Lung (tissue), 12 donors: ENCODE measurements around the gene TJP1. TPM values are rescaled to one million over a fixed set of nuclear protein-coding genes. Genes with fewer than 3 reads are reported as not detected.
"Not testable (repeated sequence)": the region's sequence is repeated elsewhere in the genome, so short reads cannot be mapped to it uniquely, and the experiment has no call there.

Experiments used
- ATAC-seq: fragments of 200-7000 bp; cut with Tn5 transposase; one replicate; pipeline ENCODE4 v1.9.1; 2020; ENCODE audit warnings: moderate number of reproducible peaks; ENCODE audit not compliant: insufficient read depth, low FRiP score
- DNase-seq, 3 donors: peaks; one replicate each; pipeline ENCODE4 v3.0.0-alpha.2; 2013 to 2017
- H3K27ac ChIP-seq, 2 donors: one replicate each; pipeline ENCODE4 v1.5.1; 2013; ENCODE audit warnings: mild to moderate bottlenecking in 2 of 2, moderate library complexity in 2 of 2, control low read depth in 1 of 2, inconsistent platforms in 1 of 2, low read depth in 1 of 2, low read length in 1 of 2
- H3K27me3 ChIP-seq, 3 donors: one replicate each; pipeline ENCODE4 v1.5.1; 2013; ENCODE audit warnings: low read length in 2 of 3; ENCODE audit not compliant: control insufficient read depth in 3 of 3, insufficient read depth in 3 of 3
- H3K36me3 ChIP-seq, 4 donors: one replicate each; pipeline ENCODE4 v1.5.1; 2013; ENCODE audit warnings: low read length in 4 of 4, mild to moderate bottlenecking in 1 of 4, moderate library complexity in 1 of 4; ENCODE audit not compliant: control insufficient read depth in 4 of 4, insufficient read depth in 4 of 4
- H3K4me1 ChIP-seq, 5 donors: one replicate each; pipeline ENCODE4 v1.5.1; 2013; ENCODE audit warnings: low read length in 5 of 5, mild to moderate bottlenecking in 2 of 5, moderate library complexity in 1 of 5; ENCODE audit not compliant: control insufficient read depth in 5 of 5, insufficient read depth in 5 of 5
- H3K4me3 ChIP-seq: one replicate; pipeline ENCODE4 v1.5.1; 2013; ENCODE audit warnings: mild to moderate bottlenecking, control low read depth, moderate library complexity
- H3K9ac ChIP-seq, 2 donors: one replicate each; pipeline ENCODE4 v1.5.1; 2013; ENCODE audit warnings: low read length in 2 of 2, control low read depth in 1 of 2; ENCODE audit not compliant: insufficient read depth in 1 of 2
- H3K9me3 ChIP-seq, 4 donors: one replicate each; pipeline ENCODE4 v1.5.1; 2013; ENCODE audit warnings: low read length in 3 of 4, mild to moderate bottlenecking in 1 of 4, moderate library complexity in 1 of 4; ENCODE audit not compliant: control insufficient read depth in 4 of 4, insufficient read depth in 3 of 4
- WGBS, 2 donors: extraction: QIAGEN DNeasy Blood & Tissue Kit; methylation state at CpG; one replicate each; pipeline ENCODE4 v1.1.7; 2013; 5-methylcytosine and 5-hydroxymethylcytosine counted together
- polyA plus RNA-seq, 2 donors: library from polyadenylated mRNA; stranded (reverse); fragments of 200-250 nt; gene quantifications; one replicate each; pipeline ENCODE4 v1.2.1, GENCODE V29; 2013
- total RNA-seq, 2 donors: library from RNA; depleted of rRNA in 1 of 2; stranded (reverse); fragments of >200 nt in 1 of 2; gene quantifications; one replicate each; pipeline ENCODE4 v1.2.1, GENCODE V29; 2014 to 2021
- TF ChIP-seq, protein P1 (sequence below): IDR thresholded peaks from 2 replicates; pipeline ENCODE4 v1.5.1; 2012; ENCODE audit warnings: mild to moderate bottlenecking; ENCODE audit errors: control extremely low read depth, extremely low read depth
- donor health status: control.
- donor health status: control.
- donor health status: Bipolar disorder and iron deficiency.
- donor health status: healthy.
- donor health status: DM: yes; HTN: yes; CAD: no.

The TJP1 gene
- total and polyA plus RNA-seq, 4 donors, result 20.6 to 211 (median 53.8) TPM

DNA sequence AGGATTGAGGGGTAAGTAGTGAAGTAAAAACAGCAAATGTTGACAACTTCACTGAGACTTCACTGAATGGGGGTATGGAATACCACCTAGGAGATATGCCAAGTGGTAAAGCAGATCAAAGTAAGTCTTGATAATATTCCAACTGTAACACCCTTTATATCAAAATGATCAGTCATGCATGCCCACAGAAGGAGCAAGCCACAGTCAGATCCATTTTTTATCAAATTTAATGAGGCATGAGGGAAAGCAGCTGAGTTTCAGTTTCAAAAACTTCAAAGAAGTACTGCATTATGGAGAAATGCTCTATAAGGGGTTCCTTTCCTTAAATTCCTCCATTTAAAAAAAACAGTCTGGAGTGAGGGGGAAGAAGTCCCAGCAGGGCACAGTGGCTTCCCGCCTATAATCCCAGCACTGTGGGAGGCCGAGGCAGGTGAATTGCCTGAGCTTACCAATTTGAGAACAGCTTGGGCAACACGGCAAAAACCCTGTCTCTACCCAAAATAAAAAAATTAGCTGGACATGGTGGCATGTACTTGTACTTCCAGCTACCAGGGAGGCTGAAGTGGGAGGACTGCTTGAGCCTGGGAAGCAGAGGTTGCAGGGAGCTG, 56.9 kb downstream of the TJP1 start:
- Histone ChIP-seq H3K4me1 (peaks cover 3 to 17% (median 12%) of the 10 kb centered on the region in 5 donors), H3K4me3 (no peak overlapping the region), H3K27ac (no peak overlapping the region), H3K9me3 (no peaks in the 10 kb centered on the region), H3K36me3 (peaks cover 10 to 62% (median 26%) of the 10 kb centered on the region in 4 donors), H3K27me3 (no peaks in the 10 kb centered on the region), H3K9ac (no peak overlapping the region)
- TF ChIP-seq, protein P1, sequence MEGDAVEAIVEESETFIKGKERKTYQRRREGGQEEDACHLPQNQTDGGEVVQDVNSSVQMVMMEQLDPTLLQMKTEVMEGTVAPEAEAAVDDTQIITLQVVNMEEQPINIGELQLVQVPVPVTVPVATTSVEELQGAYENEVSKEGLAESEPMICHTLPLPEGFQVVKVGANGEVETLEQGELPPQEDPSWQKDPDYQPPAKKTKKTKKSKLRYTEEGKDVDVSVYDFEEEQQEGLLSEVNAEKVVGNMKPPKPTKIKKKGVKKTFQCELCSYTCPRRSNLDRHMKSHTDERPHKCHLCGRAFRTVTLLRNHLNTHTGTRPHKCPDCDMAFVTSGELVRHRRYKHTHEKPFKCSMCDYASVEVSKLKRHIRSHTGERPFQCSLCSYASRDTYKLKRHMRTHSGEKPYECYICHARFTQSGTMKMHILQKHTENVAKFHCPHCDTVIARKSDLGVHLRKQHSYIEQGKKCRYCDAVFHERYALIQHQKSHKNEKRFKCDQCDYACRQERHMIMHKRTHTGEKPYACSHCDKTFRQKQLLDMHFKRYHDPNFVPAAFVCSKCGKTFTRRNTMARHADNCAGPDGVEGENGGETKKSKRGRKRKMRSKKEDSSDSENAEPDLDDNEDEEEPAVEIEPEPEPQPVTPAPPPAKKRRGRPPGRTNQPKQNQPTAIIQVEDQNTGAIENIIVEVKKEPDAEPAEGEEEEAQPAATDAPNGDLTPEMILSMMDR, result no peak
- 87 to 88% methylated on average over 3 of the region's 3 CpGs for WGBS, 2 donors
- no peak for ATAC-seq
- DNase-seq, result peak in 2 of 3 donors; percentile 17 to 20

DNA sequence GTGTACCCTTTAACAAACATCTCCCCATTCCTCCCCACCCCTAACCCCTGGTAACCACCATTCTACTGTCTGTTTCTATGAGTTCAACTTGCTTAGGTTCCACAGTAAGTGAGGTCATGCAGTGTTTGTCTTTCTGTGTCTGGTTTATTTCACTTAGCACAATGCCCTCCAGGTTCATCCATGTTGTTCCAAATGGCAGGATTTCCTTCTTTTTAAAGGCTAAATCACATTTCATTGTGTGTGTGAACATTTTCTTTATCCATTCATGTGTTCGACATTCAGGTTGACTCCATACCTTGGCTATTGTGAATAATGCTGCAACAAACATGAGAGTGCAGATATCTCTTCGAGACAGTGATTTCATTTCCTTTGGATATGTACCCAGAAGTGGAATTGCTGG, 62.7 kb downstream of the TJP1 start:
- H3K27ac ChIP-seq, result no peak overlapping the region
- H3K36me3 ChIP-seq, result peaks cover 6 to 33% (median 23%) of the 10 kb centered on the region in 4 donors
- H3K27me3 ChIP-seq, result no peaks in the 10 kb centered on the region
- H3K9ac ChIP-seq, result no peak overlapping the region
- peaks cover 0 to 14% (median 8%) of the 10 kb centered on the region in 5 donors for H3K4me1 ChIP-seq
- ATAC-seq (no peak), DNase-seq (no peak)
- WGBS, 2 donors, result 83% methylated on average over 2 of the region's 2 CpGs
- TF ChIP-seq, protein P1, result no peak
- H3K4me3 ChIP-seq, result no peak overlapping the region
- H3K9me3 ChIP-seq, result no peaks in the 10 kb centered on the region

DNA sequence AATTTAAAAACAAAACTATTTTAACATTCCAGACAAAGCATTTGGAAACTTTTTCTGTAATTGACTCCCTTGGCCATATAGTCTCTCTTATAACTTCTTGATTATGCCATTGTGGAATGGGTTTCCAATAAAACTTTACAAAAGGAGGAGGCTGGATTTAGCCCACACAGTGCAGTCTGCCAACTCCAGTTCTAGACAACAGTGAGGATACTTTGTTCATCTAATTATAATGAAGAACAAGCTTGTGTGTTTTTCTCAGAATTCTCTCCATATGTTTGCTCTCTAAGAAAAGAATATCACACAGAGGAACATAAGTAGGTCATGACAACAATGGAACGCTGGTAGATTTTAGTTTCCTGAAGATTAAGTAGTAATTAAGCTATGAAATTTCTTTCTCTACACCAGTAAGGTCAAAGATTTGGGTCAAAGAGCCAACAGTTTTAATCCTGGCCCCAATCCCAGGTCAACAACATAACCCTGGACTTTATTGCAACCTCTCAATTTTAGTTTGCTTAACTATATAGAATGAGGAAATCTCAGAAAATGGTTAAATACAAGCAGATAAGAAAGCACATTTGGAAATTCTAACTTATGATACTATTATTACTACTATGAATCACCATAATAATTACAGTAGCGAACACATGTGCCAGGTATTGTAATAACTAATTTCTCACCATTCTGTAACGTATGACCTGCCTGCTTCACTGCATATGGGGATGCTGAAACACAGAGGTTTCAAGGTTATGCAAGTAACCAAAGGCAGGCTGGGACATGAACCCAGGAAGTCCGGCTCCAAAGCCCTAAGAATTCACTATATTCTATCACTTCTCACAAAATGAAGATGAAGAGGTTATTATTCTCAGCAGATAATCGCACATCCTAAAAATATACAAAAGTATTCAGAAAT, 65.7 kb downstream of the TJP1 start:
- ATAC-seq, result no peak
- no peak overlapping the region for H3K9ac ChIP-seq
- WGBS, 2 donors, result 41 to 64% methylated on average over 5 of the region's 5 CpGs

DNA sequence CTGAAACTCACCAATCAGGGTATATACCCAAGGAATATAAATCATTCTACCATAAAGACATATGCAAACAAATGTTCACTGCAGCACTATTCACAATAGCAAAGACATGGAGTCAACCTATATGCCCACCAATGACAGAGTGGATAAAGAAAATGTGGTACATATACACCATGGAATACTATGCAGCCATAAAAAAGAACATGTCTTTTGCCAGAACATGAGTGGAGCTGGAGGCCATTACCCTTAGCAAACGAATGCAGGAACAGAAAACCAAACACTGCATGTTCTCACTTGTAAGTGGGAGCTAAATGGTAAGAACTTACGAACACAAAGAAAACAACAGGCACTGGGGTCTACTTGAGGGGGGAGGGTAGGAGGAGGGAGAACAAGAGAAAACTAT, 68.3 kb downstream of the TJP1 start:
- H3K4me1 ChIP-seq, result peaks cover 2 to 14% (median 8%) of the 10 kb centered on the region in 5 donors
- DNase-seq, H3K27ac ChIP-seq, H3K9me3 ChIP-seq, H3K9ac ChIP-seq, ATAC-seq, H3K4me3 ChIP-seq, H3K27me3 ChIP-seq, H3K36me3 ChIP-seq: not testable (repeated sequence)
- 89 to 90% methylated on average over 2 of the region's 2 CpGs for WGBS, 2 donors

More for the DNA sequence above, 65.7 kb downstream of the TJP1 start:
- H3K27me3 ChIP-seq, result no peaks in the 10 kb centered on the region
- peak overlapping the region in 1 of 2 donors; percentile 21 for H3K27ac ChIP-seq
- no peak overlapping the region for H3K4me3 ChIP-seq
- peaks cover 0 to 14% (median 8%) of the 10 kb centered on the region in 5 donors for H3K4me1 ChIP-seq
- TF ChIP-seq, protein P1, result no peak
- H3K9me3 ChIP-seq, result no peaks in the 10 kb centered on the region
- H3K36me3 ChIP-seq, result peaks cover 5 to 22% (median 16%) of the 10 kb centered on the region in 4 donors
- peak in 2 of 3 donors; percentile 15 to 45 for DNase-seq
